H1 (cell line): ENCODE data around the gene SLC27A4. TPM values are rescaled to one million over a fixed set of nuclear protein-coding genes. Genes with fewer than 3 reads are reported as not detected.

Experiments used
- CTCF ChIA-PET: fragments of 300-600 bp; sonication (Branson Sonifier 250); formaldehyde crosslinking; loops from one replicate; lab custom pipeline; 2021; ENCODE audit not compliant: partially characterized antibody; lab: Charles Lee
- POLR2A ChIA-PET: fragments of 300-600 bp; sonication (Branson Sonifier 250); formaldehyde crosslinking; loops from one replicate; lab custom pipeline; 2021; ENCODE audit warnings: inconsistent platforms; ENCODE audit not compliant: partially characterized antibody; lab: Charles Lee
- DNase-seq, 2 experiments: peaks; one replicate each; pipeline versions ENCODE4 v3.0.0 to v3.0.0-alpha.2; 2010 to 2022; ENCODE audit warnings: low spot score in 2 of 2, low read depth in 1 of 2, mixed read lengths in 1 of 2
- FAIRE-seq: peaks from 2 replicates; lab custom pipeline; 2011; peaks lifted over from hg19 to GRCh38; lab: Jason Lieb, UNC
- H2AFZ ChIP-seq: 2 replicates; pipeline ENCODE4 v1.8.1; 2012; ENCODE audit warnings: low read length, inconsistent platforms
- H2AK5ac ChIP-seq: 2 replicates; pipeline ENCODE4 v1.6.1; 2013; ENCODE audit warnings: low read depth, low read length
- H2BK120ac ChIP-seq: replicated peaks from 2 replicates; pipeline ENCODE3; 2013; ENCODE audit warnings: low read depth, low read length, inconsistent platforms
- H2BK12ac ChIP-seq: 2 replicates; pipeline ENCODE4 v1.6.1; 2013; ENCODE audit warnings: low read depth, low read length
- H2BK15ac ChIP-seq: 2 replicates; pipeline ENCODE4 v1.6.1; 2013; ENCODE audit warnings: low read length
- H2BK20ac ChIP-seq: 2 replicates; pipeline ENCODE4 v1.6.1; 2013; ENCODE audit warnings: low read length
- H2BK5ac ChIP-seq: 2 replicates; pipeline ENCODE4 v1.6.1; 2013; ENCODE audit warnings: low read depth, low read length
- H3K14ac ChIP-seq: 2 replicates; pipeline ENCODE4 v1.6.1; 2013; ENCODE audit warnings: inconsistent platforms; ENCODE audit not compliant: insufficient read length
- H3K18ac ChIP-seq: 2 replicates; pipeline ENCODE4 v1.6.1; 2013; ENCODE audit warnings: low read length; ENCODE audit errors: extremely low read depth
- H3K23ac ChIP-seq: 2 replicates; pipeline ENCODE4 v1.6.1; 2013; ENCODE audit warnings: inconsistent platforms; ENCODE audit not compliant: insufficient read length
- H3K23me2 ChIP-seq: 2 replicates; pipeline ENCODE4 v1.6.1; 2013; ENCODE audit warnings: low read depth, low read length
- H3K27ac ChIP-seq: 2 replicates; pipeline ENCODE4 v1.6.1; 2011; ENCODE audit warnings: low read depth, low read length, inconsistent platforms
- H3K27me3 ChIP-seq, 4 experiments: replicated peaks in 1 of 4; 1 replicate in 1 of 4; 2 replicates in 3 of 4; pipeline versions ENCODE4 v1.6.1 to v1.8.1; 2011 to 2013; ENCODE audit warnings: low read length in 3 of 4, mild to moderate bottlenecking in 3 of 4, inconsistent platforms in 2 of 4, mixed read lengths in 2 of 4, moderate library complexity in 1 of 4; ENCODE audit not compliant: control insufficient read depth in 3 of 4, insufficient read depth in 3 of 4; ENCODE audit errors: extremely low read depth in 1 of 4
- H3K36me3 ChIP-seq, 4 experiments: 2 replicates each; pipeline versions ENCODE4 v1.6.1 to v1.8.1; 2011 to 2013; ENCODE audit warnings: mild to moderate bottlenecking in 4 of 4, low read length in 3 of 4, moderate library complexity in 2 of 4, control low read depth in 1 of 4, inconsistent platforms in 1 of 4; ENCODE audit not compliant: insufficient read depth in 4 of 4, control insufficient read depth in 2 of 4
- H3K4ac ChIP-seq: replicated peaks from 2 replicates; pipeline ENCODE3; 2013; ENCODE audit warnings: low read length, low read depth, mixed read lengths, inconsistent platforms; ENCODE audit not compliant: insufficient read length
- H3K4me1 ChIP-seq, 4 experiments: replicated peaks in 1 of 4; 1 replicate in 1 of 4; 2 replicates in 3 of 4; pipeline versions ENCODE4 v1.6.1 to v1.8.1; 2011 to 2013; ENCODE audit warnings: low read length in 3 of 4, inconsistent platforms in 2 of 4, mixed read lengths in 1 of 4; ENCODE audit not compliant: insufficient read depth in 4 of 4, control insufficient read depth in 3 of 4
- H3K4me2 ChIP-seq, 2 experiments: 2 replicates each; pipeline versions ENCODE4 v1.6.1 to v1.8.1; 2011 to 2013; ENCODE audit warnings: low read depth in 2 of 2, low read length in 2 of 2, control low read depth in 1 of 2, inconsistent platforms in 1 of 2, mild to moderate bottlenecking in 1 of 2; ENCODE audit not compliant: insufficient read depth in 1 of 2
- H3K4me3 ChIP-seq, 4 experiments: fragments of 200-600, 300-600 bp in 1 of 4; sonication (generic), shearing (Covaris generic), sonication (Bioruptor Twin) in 1 of 4; 2 replicates each; pipeline versions ENCODE4 v1.5.1 to v1.8.1; 2011 to 2016; ENCODE audit warnings: low read length in 4 of 4, low read depth in 3 of 4, control low read depth in 2 of 4, inconsistent platforms in 2 of 4, mild to moderate bottlenecking in 2 of 4, mixed read lengths in 1 of 4, moderate library complexity in 1 of 4; ENCODE audit not compliant: insufficient read depth in 2 of 4; ENCODE audit errors: extremely low read depth in 1 of 4
- H3K56ac ChIP-seq: replicated peaks from 2 replicates; pipeline ENCODE3; 2013; ENCODE audit warnings: low read depth, mild to moderate bottlenecking, mixed read lengths, low read length, inconsistent platforms; ENCODE audit not compliant: insufficient read length
- H3K79me1 ChIP-seq: 2 replicates; pipeline ENCODE4 v1.6.1; 2013; ENCODE audit warnings: low read depth, low read length, control low read depth
- H3K79me2 ChIP-seq, 2 experiments: 2 replicates each; pipeline versions ENCODE4 v1.6.1 to v1.8.1; 2012 to 2013; ENCODE audit warnings: low read length in 2 of 2, mild to moderate bottlenecking in 2 of 2, inconsistent platforms in 1 of 2; ENCODE audit not compliant: insufficient read depth in 2 of 2, control insufficient read depth in 1 of 2
- H3K9ac ChIP-seq, 4 experiments: replicated peaks in 1 of 4; 1 replicate in 1 of 4; 2 replicates in 3 of 4; pipeline versions ENCODE4 v1.6.1 to v1.8.1; 2011 to 2013; ENCODE audit warnings: low read depth in 3 of 4, low read length in 3 of 4, control low read depth in 2 of 4, mild to moderate bottlenecking in 2 of 4, moderate library complexity in 2 of 4, inconsistent platforms in 1 of 4; ENCODE audit errors: extremely low read depth in 1 of 4
- H3K9me3 ChIP-seq, 2 experiments: 2 replicates each; pipeline versions ENCODE4 v1.6.1 to v1.8.1; 2012 to 2013; ENCODE audit warnings: mild to moderate bottlenecking in 2 of 2, moderate library complexity in 2 of 2, control low read depth in 1 of 2, inconsistent platforms in 1 of 2, low read depth in 1 of 2, low read length in 1 of 2, mixed read lengths in 1 of 2; ENCODE audit not compliant: insufficient read depth in 2 of 2
- H4K20me1 ChIP-seq, 2 experiments: replicated peaks in 1 of 2; 2 replicates each; pipeline versions ENCODE3 to v1.8.1; 2011 to 2013; ENCODE audit warnings: inconsistent platforms in 2 of 2, low read length in 2 of 2, mild to moderate bottlenecking in 1 of 2; ENCODE audit not compliant: insufficient read depth in 2 of 2, control insufficient read depth in 1 of 2
- H4K5ac ChIP-seq: 2 replicates; pipeline ENCODE4 v1.6.1; 2013; ENCODE audit warnings: low read length, low read depth, mixed read lengths, inconsistent platforms; ENCODE audit not compliant: insufficient read length
- H4K8ac ChIP-seq: 2 replicates; pipeline ENCODE4 v1.8.0; 2013; ENCODE audit warnings: mild to moderate bottlenecking, moderate library complexity, low read length, inconsistent platforms; ENCODE audit not compliant: insufficient read depth; ENCODE audit errors: extremely low read depth
- H4K91ac ChIP-seq: replicated peaks from 2 replicates; pipeline ENCODE3; 2013; ENCODE audit warnings: low read length, mixed read lengths, inconsistent platforms; ENCODE audit not compliant: insufficient read length
- HDAC6 ChIP-seq: IDR thresholded peaks from one replicate; pipeline ENCODE4 v1.7.1; 2012; ENCODE audit warnings: low read depth, mild to moderate bottlenecking, inconsistent platforms, low read length, moderate library complexity
- KDM1A ChIP-seq: fragments of 200-600, 300-600 bp; sonication (generic); IDR thresholded peaks from 2 replicates; pipeline ENCODE4 v1.7.1; 2016; ENCODE audit warnings: mild to moderate bottlenecking, low read length, borderline replicate concordance
- RXRA ChIP-seq: IDR thresholded peaks from 2 replicates; pipeline ENCODE4 v1.6.1; 2011; ENCODE audit warnings: low read depth, mild to moderate bottlenecking, low read length, moderate library complexity; ENCODE audit not compliant: insufficient read depth
- YY1 ChIP-seq: IDR thresholded peaks from 2 replicates; pipeline ENCODE4 v1.6.1; 2011; ENCODE audit warnings: low read depth, mild to moderate bottlenecking, low read length
- WGBS, 2 experiments: shearing (Covaris generic) in 1 of 2; methylation state at CpG; one replicate each; pipeline versions ENCODE4 v1.1.6 to v1.1.7; 2013 to 2015; ENCODE audit warnings: low lambda C conversion rate in 2 of 2, mixed read lengths in 2 of 2, inconsistent platforms in 1 of 2, low coverage in 1 of 2, missing lambda C conversion rate in 1 of 2; ENCODE audit not compliant: insufficient replicate concordance in 2 of 2, insufficient coverage in 1 of 2, insufficient read length in 1 of 2; ENCODE audit errors: extremely low coverage in 1 of 2, missing lambda C conversion rate in 1 of 2; 5-methylcytosine and 5-hydroxymethylcytosine counted together
- polyA plus RNA-seq, 7 experiments: library from polyadenylated mRNA; depleted of rRNA in 3 of 7; stranded (reverse) in 5 of 7; unstranded in 2 of 7; fragments of >200 nt in 5 of 7; fragments of 200-250 nt in 2 of 7; gene quantifications; 1 replicate in 5 of 7; 2 replicates in 1 of 7; 4 replicates in 1 of 7; pipeline versions ENCODE4 v1.2.1 to v1.2.3, GENCODE V29; 2011 to 2013; ENCODE audit warnings: missing spikeins in 2 of 7, mixed read lengths in 2 of 7
- total RNA-seq: library from RNA; stranded (reverse); fragmentation: NEBNext Ultra II Directional; extraction: Animal tissue kit (Norgen Biotek cat#: 25700); gene quantifications from 2 replicates; pipeline ENCODE4 v1.2.1, GENCODE V29; 2021

The SLC27A4 gene
- total and polyA plus RNA-seq, 2 of the 8 experiments (the other 6 are each of a cell fraction or from before 2014, with no cell fraction given), result 14.9 to 20.5 TPM

DNA sequence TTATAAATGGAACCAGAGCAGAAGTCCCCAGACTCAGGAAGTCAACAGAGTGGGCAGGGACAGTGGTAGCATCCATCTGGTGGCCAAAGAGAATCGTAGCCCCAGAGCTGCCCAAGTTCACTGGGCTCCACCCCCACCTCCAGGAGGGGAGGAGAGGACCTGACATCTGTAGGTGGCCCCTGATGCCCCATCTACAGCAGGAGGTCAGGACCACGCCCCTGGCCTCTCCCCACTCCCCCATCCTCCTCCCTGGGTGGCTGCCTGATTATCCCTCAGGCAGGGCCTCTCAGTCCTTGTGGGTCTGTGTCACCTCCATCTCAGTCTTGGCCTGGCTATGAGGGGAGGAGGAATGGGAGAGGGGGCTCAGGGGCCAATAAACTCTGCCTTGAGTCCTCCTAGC, 20.5 kb downstream of the SLC27A4 start:
- no peak overlapping the region for H2BK15ac ChIP-seq
- no peak overlapping the region for H3K14ac ChIP-seq
- FAIRE-seq (no peak), DNase-seq (no peak)
- no peak overlapping the region for H3K23ac ChIP-seq
- no peak overlapping the region for H3K4me3 ChIP-seq
- H2BK12ac ChIP-seq, result no peak overlapping the region
- H3K23me2 ChIP-seq, result peaks cover 3% of the 10 kb centered on the region; the same call in 1 of the 2 replicates
- H3K4me2 ChIP-seq, result no peak overlapping the region
- H3K4me1 ChIP-seq, result peaks cover 5 to 20% (median 10%) of the 10 kb centered on the region in 4 experiments
- H4K91ac ChIP-seq, result no peak overlapping the region
- CTCF ChIA-PET, result interaction anchor here (0.5 to 25.1 kb wide), 14 partner anchors 8 to 340 kb away, joined by 3 to 544 read pairs (median 14); partner anchors contain the start of genes CERCAM and URM1
- no peaks in the 10 kb centered on the region for H3K79me2 ChIP-seq
- POLR2A ChIA-PET, result interaction anchor here (1.7 to 6.3 kb wide), 7 partner anchors 11 to 76 kb away, joined by 3 to 92 read pairs (median 5); partner anchors contain the start of gene CERCAM
- H3K4ac ChIP-seq, result no peak overlapping the region
- no peak overlapping the region for H2AFZ ChIP-seq
- H3K9me3 ChIP-seq, result no peaks in the 10 kb centered on the region
- H2BK20ac ChIP-seq, result no peak overlapping the region
- H3K56ac ChIP-seq, result no peak overlapping the region
- H2BK5ac ChIP-seq, result no peak overlapping the region
- no peak overlapping the region for H2AK5ac ChIP-seq
- no peak overlapping the region for H4K5ac ChIP-seq
- H4K20me1 ChIP-seq, result peaks cover 4 to 10% of the 10 kb centered on the region in 2 experiments
- H3K18ac ChIP-seq, result no peak overlapping the region
- TF ChIP-seq RXRA (no peak), KDM1A (no peak), HDAC6 (no peak), YY1 (no peak)
- H3K9ac ChIP-seq, result no peak overlapping the region
- H4K8ac ChIP-seq, result no peak overlapping the region
- WGBS, 2 experiments, result 78% methylated on average over 1 of the region's 2 CpGs; no CpG with 5 or more reads in 1 of the 2 experiments
- no peak overlapping the region for H2BK120ac ChIP-seq
- no peaks in the 10 kb centered on the region for H3K79me1 ChIP-seq
- peaks cover 15 to 42% (median 32%) of the 10 kb centered on the region in 4 experiments for H3K27me3 ChIP-seq
- no peak overlapping the region for H3K27ac ChIP-seq
- no peaks in the 10 kb centered on the region; a peak in 1 of 8 replicates for H3K36me3 ChIP-seq
